Liver (tissue), 3 donors: ENCODE results near the gene SYT17.

Experiments used
- ATF3 ChIP-seq: IDR thresholded peaks from 2 replicates; pipeline ENCODE4 v1.6.1; 2016; ENCODE audit warnings: antibody characterized with exemption
- CTCF ChIP-seq: fragments of 150-350 bp; IDR thresholded peaks from 2 replicates; pipeline ENCODE4 v1.5.1; 2017; ENCODE audit warnings: improper control_type of control experiment, low read depth, low read length; ENCODE audit not compliant: missing input control
- GABPA ChIP-seq, 2 donors: IDR thresholded peaks in 1 of 2; conservative IDR thresholded peaks in 1 of 2; 2 replicates each; pipeline ENCODE4 v1.6.1; 2016; ENCODE audit warnings: antibody characterized with exemption in 2 of 2, mild to moderate bottlenecking in 1 of 2, moderate library complexity in 1 of 2
- HNF4G ChIP-seq: IDR thresholded peaks from 2 replicates; pipeline ENCODE4 v1.6.1; 2016; ENCODE audit warnings: antibody characterized with exemption
- MAX ChIP-seq: IDR thresholded peaks from 2 replicates; pipeline ENCODE4 v1.6.1; 2016; ENCODE audit warnings: antibody characterized with exemption
- RAD21 ChIP-seq, 2 donors: IDR thresholded peaks; 2 replicates each; pipeline ENCODE4 v1.6.1; 2016; ENCODE audit warnings: antibody characterized with exemption in 2 of 2, mild to moderate bottlenecking in 2 of 2
- REST ChIP-seq: IDR thresholded peaks from 2 replicates; pipeline ENCODE4 v1.6.1; 2016; ENCODE audit warnings: antibody characterized with exemption, mild to moderate bottlenecking
- RXRA ChIP-seq, 2 donors: IDR thresholded peaks; 2 replicates each; pipeline ENCODE4 v1.6.1; 2017 to 2018; ENCODE audit warnings: antibody characterized with exemption in 2 of 2, mild to moderate bottlenecking in 1 of 2
- TAF1 ChIP-seq: conservative IDR thresholded peaks from 2 replicates; pipeline ENCODE4 v1.6.1; 2016; ENCODE audit warnings: antibody characterized with exemption, mild to moderate bottlenecking
- YY1 ChIP-seq: IDR thresholded peaks from 2 replicates; pipeline ENCODE4 v1.6.1; 2016; ENCODE audit warnings: antibody characterized with exemption, mild to moderate bottlenecking
- ZBTB33 ChIP-seq: IDR thresholded peaks from 2 replicates; pipeline ENCODE4 v1.6.1; 2016; ENCODE audit warnings: antibody characterized with exemption
- donor health status: healthy.
- donor health status: healthy.

- TF ChIP-seq CTCF (no peak), ZBTB33 (no peak), REST (no peak), RAD21 (IDR thresholded peaks at IDR 0.05) (no peak), HNF4G (no peak), MAX (no peak), TAF1 (no peak), ATF3 (no peak), YY1 (no peak), GABPA (IDR thresholded peaks at IDR 0.05 in 1 of 2, conservative IDR thresholded peaks at IDR 0.05 in 1 of 2) (no peak), RXRA (IDR thresholded peaks at IDR 0.05) (no peak)
These were observed 117.4 kb downstream of the SYT17 start, which contains the start of gene CLEC19A for GRCh38 chr16:19285431-19285830.
